C4-2B (cell line): Measurements from ENCODE around the gene ITSN1.

Experiments used
- H3K27ac ChIP-seq: fragments of 450-650 bp; 2 replicates; pipeline ENCODE4 v1.5.1; 2017
- CTCF ChIP-seq: fragments of 450-650 bp; conservative IDR thresholded peaks from 2 replicates; pipeline ENCODE4 v1.5.1; 2017; ENCODE audit warnings: mild to moderate bottlenecking
- ZFX ChIP-seq: fragments of 450-650 bp; IDR thresholded peaks from 2 replicates; pipeline ENCODE4 v1.6.1; 2017

The ITSN1 gene

DNA sequence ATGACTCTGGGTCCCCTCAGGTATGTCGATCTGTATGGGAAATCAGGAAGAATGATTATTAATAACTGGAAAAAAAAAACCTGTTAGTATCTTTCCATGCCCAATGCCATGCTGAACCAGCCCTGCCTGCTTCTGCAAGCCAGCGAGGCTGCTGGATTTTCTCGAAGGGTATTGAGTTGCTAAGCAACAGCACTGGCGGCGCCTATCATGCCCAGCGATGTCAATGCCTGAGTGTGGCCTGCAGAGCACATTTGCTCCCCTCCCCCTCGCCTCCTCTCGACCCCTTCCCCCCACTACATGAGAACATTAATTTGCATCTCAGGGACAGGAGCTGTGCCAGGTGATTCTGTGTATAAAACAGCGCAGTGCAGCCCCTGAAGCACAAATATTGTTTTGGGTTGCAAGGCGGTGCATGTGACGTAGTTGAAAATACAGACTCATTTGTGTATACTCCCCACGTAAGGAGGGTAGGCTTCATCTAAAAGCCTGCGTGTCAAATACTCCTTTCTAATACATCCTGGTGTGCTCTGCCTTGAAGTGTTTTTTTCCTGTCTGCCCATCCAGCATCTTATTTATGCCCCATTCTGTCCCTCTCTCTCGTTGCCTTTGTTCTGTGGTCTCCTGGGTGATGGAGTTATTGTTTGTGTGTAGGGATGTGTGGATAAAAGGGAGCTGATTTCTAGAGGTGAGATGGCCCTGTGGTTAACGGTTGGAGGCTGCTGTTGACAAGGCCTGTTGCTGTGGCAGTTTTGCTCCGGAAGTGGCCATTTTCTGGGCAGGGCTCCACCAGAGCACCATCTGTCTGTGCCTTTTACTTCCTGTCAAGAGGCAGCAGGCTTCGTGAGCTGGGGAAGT lies 306.0 kb downstream of the ITSN1 start:
- peak overlapping the region; percentile 40 for H3K27ac ChIP-seq
- TF ChIP-seq CTCF (no peak), ZFX (no peak)

DNA sequence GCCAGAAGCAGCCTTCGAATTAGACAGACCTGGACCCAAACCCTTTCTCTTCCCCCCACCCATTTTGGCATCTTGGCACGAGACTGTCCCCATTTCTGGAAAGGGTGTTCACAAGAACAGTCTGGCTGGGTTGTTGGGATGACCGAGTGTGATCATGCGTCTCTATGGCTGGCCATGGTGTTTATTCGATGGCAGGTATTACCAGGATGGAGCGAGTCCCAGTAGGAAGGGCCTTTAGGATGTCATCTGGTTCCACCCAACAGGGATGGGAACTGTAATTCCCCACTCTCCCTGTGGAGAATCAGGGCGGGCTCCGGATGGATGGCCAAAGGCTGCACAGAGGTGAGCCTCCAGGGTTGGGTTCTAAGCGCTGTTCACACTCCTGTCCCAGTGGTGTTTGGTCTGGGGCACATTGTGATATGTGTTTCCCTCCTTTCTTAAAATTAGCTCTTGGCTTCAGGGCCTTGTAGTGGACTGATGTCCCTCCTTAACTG lies 306.7 kb downstream of the ITSN1 start:
- no peak for TF ChIP-seq CTCF
- no peak for TF ChIP-seq ZFX
- no peak overlapping the region for H3K27ac ChIP-seq
